Smooth muscle cell (in vitro differentiated cells): ENCODE results near the gene RBFOX1. TPM values are rescaled to one million over a fixed set of nuclear protein-coding genes. Genes with fewer than 3 reads are reported as not detected.

ENCODE experiments used
- DNase-seq: peaks from one replicate; lab custom pipeline; 2025; ENCODE audit not compliant: unreplicated experiment; lab: John Stamatoyannopoulos, UW
- H2AFZ ChIP-seq: fragments of 200-600 bp; sonication (generic); 2 replicates; pipeline ENCODE4 v1.6.0; 2016; ENCODE audit warnings: antibody characterized with exemption, low read depth, mild to moderate bottlenecking
- H3F3A ChIP-seq: fragments of 200-600 bp; sonication (generic); 2 replicates; pipeline ENCODE4 v1.6.0; 2017; ENCODE audit warnings: antibody characterized with exemption, low read depth
- H3K27ac ChIP-seq: fragments of 200-600 bp; sonication (generic); 2 replicates; pipeline ENCODE4 v1.5.1; 2016; ENCODE audit warnings: low read depth, mild to moderate bottlenecking
- H3K27me3 ChIP-seq: fragments of 200-600 bp; sonication (generic); 2 replicates; pipeline ENCODE4 v1.6.1; 2016; ENCODE audit warnings: low read depth, mild to moderate bottlenecking
- H3K36me3 ChIP-seq: fragments of 200-600 bp; sonication (generic); 2 replicates; pipeline ENCODE4 v1.5.1; 2016; ENCODE audit warnings: low read depth
- H3K4me1 ChIP-seq: fragments of 200-600 bp; sonication (generic); 2 replicates; pipeline ENCODE4 v1.5.1; 2016; ENCODE audit warnings: low read depth
- H3K4me2 ChIP-seq: fragments of 200-600 bp; sonication (generic); 2 replicates; pipeline ENCODE4 v1.6.0; 2016; ENCODE audit warnings: mild to moderate bottlenecking
- H3K4me3 ChIP-seq: fragments of 200-600 bp; sonication (generic); 2 replicates; pipeline ENCODE4 v1.5.1; 2016; ENCODE audit warnings: mild to moderate bottlenecking
- H3K79me2 ChIP-seq: fragments of 200-600 bp; sonication (generic); 2 replicates; pipeline ENCODE4 v1.6.0; 2016; ENCODE audit warnings: low read depth, mild to moderate bottlenecking
- H3K9ac ChIP-seq: fragments of 200-600 bp; sonication (generic); 2 replicates; pipeline ENCODE4 v1.6.0; 2016; ENCODE audit warnings: low read depth
- H3K9me3 ChIP-seq: fragments of 200-600 bp; sonication (generic); replicated peaks from 2 replicates; pipeline ENCODE4 v1.5.1; 2016; ENCODE audit warnings: low read depth
- H4K20me1 ChIP-seq: fragments of 200-600 bp; sonication (generic); 2 replicates; pipeline ENCODE4 v1.6.0; 2016; ENCODE audit warnings: low read depth
- WGBS: methylation state at CpG from one replicate; pipeline ENCODE4 v1.1.7; 2016; ENCODE audit warnings: low lambda C conversion rate; 5-methylcytosine and 5-hydroxymethylcytosine counted together
- polyA plus RNA-seq: library from polyadenylated mRNA; unstranded; fragments of >200 nt; fragmentation: Nextera tagmentation; extraction: Ambion mirVana; gene quantifications from 2 replicates; pipeline ENCODE4 v1.2.1, GENCODE V29; 2016
- total RNA-seq: library from RNA; depleted of rRNA; stranded (reverse); fragments of >200 nt; gene quantifications from 2 replicates; pipeline ENCODE4 v1.2.3, GENCODE V29; 2014
- TF ChIP-seq, protein P1 (sequence below): fragments of 200-600 bp; sonication (generic); IDR thresholded peaks from 2 replicates; pipeline ENCODE4 v1.5.1; 2017; ENCODE audit warnings: borderline replicate concordance, mild to moderate bottlenecking, antibody characterized with exemption; ENCODE audit not compliant: insufficient read depth, poor library complexity, severe bottlenecking

RBFOX1 gene
- total and polyA plus RNA-seq, 2 experiments from 2014 or later = not detected

DNA sequence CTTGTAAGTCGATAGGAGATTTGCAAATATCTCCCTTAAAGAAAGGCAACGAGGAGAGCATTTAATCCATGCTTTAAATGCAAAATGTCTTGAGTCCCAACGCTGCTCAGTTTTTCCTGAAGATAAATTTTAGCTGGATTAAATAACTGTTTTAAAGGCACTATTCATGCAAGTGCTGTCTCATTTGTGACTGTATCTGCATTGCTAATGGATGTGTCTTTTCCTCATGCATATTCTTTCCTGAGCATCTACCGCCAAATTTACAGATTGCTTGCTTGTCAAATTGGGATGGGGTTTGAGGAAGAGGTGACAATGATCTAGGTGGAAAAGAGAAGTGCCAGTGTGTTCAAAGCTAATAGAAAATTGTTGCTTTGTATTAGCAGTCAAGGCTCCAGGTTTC, 106.9 kb downstream of the RBFOX1 start:
- no peaks in the 10 kb centered on the region for H3K27me3 ChIP-seq
- H3F3A ChIP-seq = no peaks in the 10 kb centered on the region
- H4K20me1 ChIP-seq = no peaks in the 10 kb centered on the region
- H3K79me2 ChIP-seq = no peaks in the 10 kb centered on the region
- H3K4me2 ChIP-seq = no peak overlapping the region
- 62% methylated on average over 4 of the region's 4 CpGs for WGBS
- H3K27ac ChIP-seq = no peak overlapping the region
- no peaks in the 10 kb centered on the region for H3K36me3 ChIP-seq
- no peak overlapping the region for H3K9ac ChIP-seq
- no peak for DNase-seq
- TF ChIP-seq, protein P1, sequence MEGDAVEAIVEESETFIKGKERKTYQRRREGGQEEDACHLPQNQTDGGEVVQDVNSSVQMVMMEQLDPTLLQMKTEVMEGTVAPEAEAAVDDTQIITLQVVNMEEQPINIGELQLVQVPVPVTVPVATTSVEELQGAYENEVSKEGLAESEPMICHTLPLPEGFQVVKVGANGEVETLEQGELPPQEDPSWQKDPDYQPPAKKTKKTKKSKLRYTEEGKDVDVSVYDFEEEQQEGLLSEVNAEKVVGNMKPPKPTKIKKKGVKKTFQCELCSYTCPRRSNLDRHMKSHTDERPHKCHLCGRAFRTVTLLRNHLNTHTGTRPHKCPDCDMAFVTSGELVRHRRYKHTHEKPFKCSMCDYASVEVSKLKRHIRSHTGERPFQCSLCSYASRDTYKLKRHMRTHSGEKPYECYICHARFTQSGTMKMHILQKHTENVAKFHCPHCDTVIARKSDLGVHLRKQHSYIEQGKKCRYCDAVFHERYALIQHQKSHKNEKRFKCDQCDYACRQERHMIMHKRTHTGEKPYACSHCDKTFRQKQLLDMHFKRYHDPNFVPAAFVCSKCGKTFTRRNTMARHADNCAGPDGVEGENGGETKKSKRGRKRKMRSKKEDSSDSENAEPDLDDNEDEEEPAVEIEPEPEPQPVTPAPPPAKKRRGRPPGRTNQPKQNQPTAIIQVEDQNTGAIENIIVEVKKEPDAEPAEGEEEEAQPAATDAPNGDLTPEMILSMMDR = no peak
- no peaks in the 10 kb centered on the region for H3K9me3 ChIP-seq
- H2AFZ ChIP-seq = no peak overlapping the region
- peaks cover 8% of the 10 kb centered on the region for H3K4me1 ChIP-seq
- no peak overlapping the region for H3K4me3 ChIP-seq

GRCh38 chr16:7440886-7441400, 108.3 kb downstream of the RBFOX1 start:
- Histone ChIP-seq H3F3A (no peaks in the 10 kb centered on the region), H4K20me1 (no peaks in the 10 kb centered on the region), H3K9ac (no peak overlapping the region), H3K27me3 (no peaks in the 10 kb centered on the region), H3K4me2 (no peak overlapping the region), H3K36me3 (no peaks in the 10 kb centered on the region), H3K9me3 (no peaks in the 10 kb centered on the region), H3K4me3 (no peak overlapping the region), H3K27ac (no peak overlapping the region), H3K4me1 (peaks cover 8% of the 10 kb centered on the region), H2AFZ (no peak overlapping the region), H3K79me2 (no peaks in the 10 kb centered on the region)
- TF ChIP-seq, protein P1 = no peak
- no peak for DNase-seq
- 61% methylated on average over 6 of the region's 6 CpGs for WGBS

GRCh38 chr16:7442050-7442449, 109.4 kb downstream of the RBFOX1 start:
- no peak overlapping the region for H2AFZ ChIP-seq
- H3K27me3 ChIP-seq = no peaks in the 10 kb centered on the region
- DNase-seq = no peak
- H3K36me3 ChIP-seq = no peaks in the 10 kb centered on the region
- TF ChIP-seq, protein P1 = no peak
- H3K4me1 ChIP-seq = peaks cover 8% of the 10 kb centered on the region
- H3K4me3 ChIP-seq = no peak overlapping the region
- H3F3A ChIP-seq = no peaks in the 10 kb centered on the region
- no peaks in the 10 kb centered on the region for H4K20me1 ChIP-seq
- no peak overlapping the region for H3K4me2 ChIP-seq
- 83% methylated on average over 7 of the region's 7 CpGs for WGBS
- no peaks in the 10 kb centered on the region for H3K79me2 ChIP-seq
- no peak overlapping the region for H3K27ac ChIP-seq
- H3K9me3 ChIP-seq = no peaks in the 10 kb centered on the region
- no peak overlapping the region for H3K9ac ChIP-seq

DNA sequence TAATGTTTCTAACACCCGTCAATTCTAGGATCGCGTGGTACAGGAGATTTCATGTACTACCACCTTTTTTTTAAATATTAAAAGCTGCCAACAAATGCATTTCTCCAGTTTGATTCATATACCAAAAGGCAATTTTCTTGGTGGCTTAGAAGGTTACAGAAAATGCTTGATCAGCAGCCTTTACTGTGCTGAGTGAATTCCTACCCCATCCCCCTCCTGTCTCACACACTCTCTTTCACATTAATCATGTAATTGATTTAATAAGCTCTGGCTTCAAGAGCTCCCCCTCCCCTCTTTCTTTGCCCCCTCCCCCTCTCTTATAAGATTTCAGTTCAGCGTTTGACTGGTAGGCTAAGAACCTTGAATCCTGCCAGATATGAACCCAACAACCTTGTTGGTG, 110.5 kb downstream of the RBFOX1 start:
- Histone ChIP-seq H3K27me3 (no peaks in the 10 kb centered on the region), H3K27ac (no peak overlapping the region), H3K9me3 (no peaks in the 10 kb centered on the region), H4K20me1 (no peaks in the 10 kb centered on the region), H3K4me3 (no peak overlapping the region), H3K9ac (no peak overlapping the region), H3F3A (no peaks in the 10 kb centered on the region), H2AFZ (no peak overlapping the region), H3K4me2 (no peak overlapping the region), H3K79me2 (no peaks in the 10 kb centered on the region), H3K4me1 (peaks cover 8% of the 10 kb centered on the region), H3K36me3 (no peaks in the 10 kb centered on the region)
- TF ChIP-seq, protein P1 = no peak
- 93% methylated on average over 4 of the region's 4 CpGs for WGBS
- DNase-seq = no peak
